ENCODE data around the gene TRAF2.
"Not testable (repeated sequence)": the region's sequence is repeated elsewhere in the genome, so short reads cannot be mapped to it uniquely, and the experiment has no call there.

Gene TRAF2, protein sequence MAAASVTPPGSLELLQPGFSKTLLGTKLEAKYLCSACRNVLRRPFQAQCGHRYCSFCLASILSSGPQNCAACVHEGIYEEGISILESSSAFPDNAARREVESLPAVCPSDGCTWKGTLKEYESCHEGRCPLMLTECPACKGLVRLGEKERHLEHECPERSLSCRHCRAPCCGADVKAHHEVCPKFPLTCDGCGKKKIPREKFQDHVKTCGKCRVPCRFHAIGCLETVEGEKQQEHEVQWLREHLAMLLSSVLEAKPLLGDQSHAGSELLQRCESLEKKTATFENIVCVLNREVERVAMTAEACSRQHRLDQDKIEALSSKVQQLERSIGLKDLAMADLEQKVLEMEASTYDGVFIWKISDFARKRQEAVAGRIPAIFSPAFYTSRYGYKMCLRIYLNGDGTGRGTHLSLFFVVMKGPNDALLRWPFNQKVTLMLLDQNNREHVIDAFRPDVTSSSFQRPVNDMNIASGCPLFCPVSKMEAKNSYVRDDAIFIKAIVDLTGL

DNA sequence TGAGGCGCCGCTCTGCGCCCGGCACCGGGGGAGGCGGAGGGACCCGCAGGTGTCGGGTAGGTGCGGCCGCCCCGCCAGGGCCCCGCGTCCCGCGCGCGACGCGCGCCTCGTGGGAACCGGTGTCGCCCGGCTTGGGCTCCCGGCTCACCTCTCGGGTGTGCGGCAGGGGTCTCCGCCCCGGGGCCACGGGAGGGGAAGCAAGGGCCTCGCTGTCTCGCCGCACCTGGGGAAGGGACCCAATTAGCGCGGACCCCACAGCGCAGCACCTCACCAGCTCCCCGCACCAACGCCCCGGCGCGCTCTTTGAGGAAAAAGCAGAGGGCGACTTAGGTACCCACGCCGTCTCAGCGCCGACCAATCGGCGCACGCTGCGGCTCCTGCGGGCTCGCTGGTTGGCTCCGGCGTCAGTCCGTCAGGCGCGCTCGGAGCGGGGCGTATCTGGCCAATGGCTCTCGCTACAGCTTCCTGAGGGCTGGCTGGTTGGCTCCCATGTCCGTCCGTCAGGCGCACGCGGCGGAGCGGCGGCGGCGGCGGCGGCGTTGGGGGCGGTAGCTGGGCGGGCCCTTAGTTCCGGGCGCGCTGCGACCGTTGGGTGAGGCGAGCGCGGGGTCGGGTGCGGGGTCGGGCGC, at the start of gene TRAF2:
Gene TRAF2, plus strand, starts transcription at position 567 of the 629 bp plus-strand sequence. CDS start 12,225 bp downstream, outside the sequence.
- Mint-ChIP-seq H3K27ac (peak within 1 kb of the TSS; percentile 38 to 92 (median 85)), H3K9me3 (no peaks in the 10 kb centered on the region), H3K27me3 (ENCODE audit: low read depth) (no peaks in the 10 kb centered on the region), H3K36me3 (ENCODE audit: low read depth) (no peaks in the 10 kb centered on the region), H3K4me3 (peak within 1 kb of the TSS; percentile 82 to 89 (median 87)), H3K4me1 (peaks cover 8% of the 10 kb centered on the region)
- TF ChIP-seq, protein P1, sequence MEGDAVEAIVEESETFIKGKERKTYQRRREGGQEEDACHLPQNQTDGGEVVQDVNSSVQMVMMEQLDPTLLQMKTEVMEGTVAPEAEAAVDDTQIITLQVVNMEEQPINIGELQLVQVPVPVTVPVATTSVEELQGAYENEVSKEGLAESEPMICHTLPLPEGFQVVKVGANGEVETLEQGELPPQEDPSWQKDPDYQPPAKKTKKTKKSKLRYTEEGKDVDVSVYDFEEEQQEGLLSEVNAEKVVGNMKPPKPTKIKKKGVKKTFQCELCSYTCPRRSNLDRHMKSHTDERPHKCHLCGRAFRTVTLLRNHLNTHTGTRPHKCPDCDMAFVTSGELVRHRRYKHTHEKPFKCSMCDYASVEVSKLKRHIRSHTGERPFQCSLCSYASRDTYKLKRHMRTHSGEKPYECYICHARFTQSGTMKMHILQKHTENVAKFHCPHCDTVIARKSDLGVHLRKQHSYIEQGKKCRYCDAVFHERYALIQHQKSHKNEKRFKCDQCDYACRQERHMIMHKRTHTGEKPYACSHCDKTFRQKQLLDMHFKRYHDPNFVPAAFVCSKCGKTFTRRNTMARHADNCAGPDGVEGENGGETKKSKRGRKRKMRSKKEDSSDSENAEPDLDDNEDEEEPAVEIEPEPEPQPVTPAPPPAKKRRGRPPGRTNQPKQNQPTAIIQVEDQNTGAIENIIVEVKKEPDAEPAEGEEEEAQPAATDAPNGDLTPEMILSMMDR (IDR thresholded peaks at IDR 0.05; ENCODE audit: unreplicated experiment in 3 of 3) = no peak

DNA sequence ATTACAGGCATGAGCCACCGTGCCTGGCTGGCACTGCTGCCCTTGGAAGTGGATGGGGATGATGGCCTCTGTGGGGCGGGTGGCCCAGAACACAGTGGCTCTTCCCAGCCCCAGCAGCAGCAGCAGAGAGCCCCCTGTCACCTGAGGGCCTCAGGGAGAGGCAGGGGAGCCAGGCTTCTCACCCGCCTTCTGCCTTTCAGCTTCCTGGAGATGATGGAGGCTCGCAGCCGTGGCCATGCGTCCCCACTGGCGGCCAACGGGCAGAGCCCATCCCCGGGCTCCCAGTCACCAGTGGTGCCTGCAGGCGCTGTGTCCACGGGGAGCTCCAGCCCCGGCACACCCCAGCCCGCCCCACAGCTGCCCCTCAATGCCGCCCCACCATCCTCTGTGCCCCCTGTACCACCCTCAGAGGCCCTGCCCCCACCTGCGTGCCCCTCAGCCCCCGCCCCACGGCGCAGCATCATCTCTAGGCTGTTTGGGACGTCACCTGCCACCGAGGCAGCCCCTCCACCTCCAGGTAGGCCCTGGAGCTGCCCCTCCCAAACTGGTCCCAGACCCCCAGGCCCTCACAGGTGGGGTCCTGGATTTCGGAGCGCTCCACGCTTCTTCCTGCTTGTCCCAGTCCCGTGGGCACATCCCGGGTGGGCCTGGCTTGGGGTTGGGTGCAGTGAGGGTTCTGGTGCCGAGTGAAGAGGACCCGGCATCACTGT, 49.0 kb upstream of the TRAF2 start:
- Mint-ChIP-seq H3K4me3 (no peak overlapping the region), H3K27ac (no peak overlapping the region), H3K36me3 (ENCODE audit: low read depth) (peaks cover 9% of the 10 kb centered on the region), H3K27me3 (ENCODE audit: low read depth) (no peaks in the 10 kb centered on the region), H3K4me1 (peaks cover 28% of the 10 kb centered on the region), H3K9me3 (no peaks in the 10 kb centered on the region)
- TF ChIP-seq, protein P1 (IDR thresholded peaks at IDR 0.05; ENCODE audit: unreplicated experiment in 3 of 3) = no peak

DNA sequence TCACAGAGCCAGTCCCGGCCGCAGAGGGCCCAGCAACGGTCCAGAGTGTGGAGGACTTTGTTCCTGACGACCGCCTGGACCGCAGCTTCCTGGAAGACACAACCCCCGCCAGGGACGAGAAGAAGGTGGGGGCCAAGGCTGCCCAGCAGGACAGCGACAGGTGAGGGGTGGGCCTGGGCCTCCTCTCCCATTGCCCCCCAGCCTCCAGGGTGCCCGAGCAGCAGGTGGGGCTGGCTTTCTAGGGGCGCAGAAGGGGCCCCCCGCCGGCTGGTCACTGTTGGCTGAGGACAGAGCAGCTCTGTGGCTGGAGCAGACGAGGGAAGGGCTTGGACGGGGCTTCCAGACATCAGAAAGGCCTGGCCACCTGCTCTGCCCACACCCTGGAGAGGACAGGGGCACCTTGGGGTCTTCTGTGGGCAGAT, 48.4 kb upstream of the TRAF2 start:
- H3K27me3 Mint-ChIP-seq (ENCODE audit: low read depth); H3K4me3 Mint-ChIP-seq; H3K27ac Mint-ChIP-seq; H3K9me3 Mint-ChIP-seq; H3K36me3 Mint-ChIP-seq (ENCODE audit: low read depth): not testable (repeated sequence)
- peaks cover 29% of the 10 kb centered on the region for H3K4me1 Mint-ChIP-seq

DNA sequence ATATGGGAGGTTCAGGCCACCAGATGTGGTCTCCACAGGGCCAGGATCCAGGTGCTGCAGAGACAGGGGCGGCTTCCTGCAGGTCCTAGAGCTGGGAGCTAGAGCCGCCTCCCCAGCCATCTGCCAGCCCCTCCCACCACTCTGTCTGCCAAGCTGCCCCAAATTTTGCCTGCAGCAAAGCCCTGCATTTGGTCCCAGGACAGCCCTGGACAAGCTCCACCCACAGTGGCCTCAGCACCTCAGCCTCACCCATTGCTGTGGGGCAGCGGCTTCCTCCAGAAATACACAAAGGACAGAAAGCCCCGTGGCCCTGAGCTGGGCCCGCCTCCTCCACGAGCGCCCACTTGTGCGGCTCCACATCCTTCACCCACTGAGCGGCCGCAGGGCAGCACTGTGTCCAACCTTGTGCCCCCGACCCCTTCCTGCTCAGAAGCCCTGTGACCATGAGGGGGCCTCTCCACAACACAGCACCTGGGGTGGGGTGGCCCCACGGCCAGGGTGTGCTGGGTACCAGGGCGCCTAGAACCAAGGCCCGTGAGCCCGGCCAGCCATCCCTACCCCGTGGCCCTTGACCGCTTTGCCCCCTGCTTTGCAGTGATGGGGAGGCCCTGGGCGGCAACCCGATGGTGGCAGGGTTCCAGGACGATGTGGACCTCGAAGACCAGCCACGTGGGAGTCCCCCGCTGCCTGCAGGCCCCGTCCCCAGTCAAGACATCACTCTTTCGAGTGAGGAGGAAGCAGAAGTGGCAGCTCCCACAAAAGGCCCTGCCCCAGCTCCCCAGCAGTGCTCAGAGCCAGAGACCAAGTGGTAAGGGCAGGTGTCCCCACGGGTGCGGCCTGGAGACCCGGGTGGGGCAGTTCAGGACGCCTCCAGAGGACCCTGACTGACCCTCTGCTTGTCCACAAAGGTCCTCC, 47.7 kb upstream of the TRAF2 start:
- TF ChIP-seq, protein P1 (IDR thresholded peaks at IDR 0.05; ENCODE audit: unreplicated experiment in 3 of 3) = no peak
- Mint-ChIP-seq H3K36me3 (ENCODE audit: low read depth) (peaks cover 6% of the 10 kb centered on the region), H3K27me3 (ENCODE audit: low read depth) (no peaks in the 10 kb centered on the region), H3K9me3 (no peaks in the 10 kb centered on the region), H3K27ac (no peak overlapping the region), H3K4me3 (no peak overlapping the region), H3K4me1 (peaks cover 29% of the 10 kb centered on the region)

DNA sequence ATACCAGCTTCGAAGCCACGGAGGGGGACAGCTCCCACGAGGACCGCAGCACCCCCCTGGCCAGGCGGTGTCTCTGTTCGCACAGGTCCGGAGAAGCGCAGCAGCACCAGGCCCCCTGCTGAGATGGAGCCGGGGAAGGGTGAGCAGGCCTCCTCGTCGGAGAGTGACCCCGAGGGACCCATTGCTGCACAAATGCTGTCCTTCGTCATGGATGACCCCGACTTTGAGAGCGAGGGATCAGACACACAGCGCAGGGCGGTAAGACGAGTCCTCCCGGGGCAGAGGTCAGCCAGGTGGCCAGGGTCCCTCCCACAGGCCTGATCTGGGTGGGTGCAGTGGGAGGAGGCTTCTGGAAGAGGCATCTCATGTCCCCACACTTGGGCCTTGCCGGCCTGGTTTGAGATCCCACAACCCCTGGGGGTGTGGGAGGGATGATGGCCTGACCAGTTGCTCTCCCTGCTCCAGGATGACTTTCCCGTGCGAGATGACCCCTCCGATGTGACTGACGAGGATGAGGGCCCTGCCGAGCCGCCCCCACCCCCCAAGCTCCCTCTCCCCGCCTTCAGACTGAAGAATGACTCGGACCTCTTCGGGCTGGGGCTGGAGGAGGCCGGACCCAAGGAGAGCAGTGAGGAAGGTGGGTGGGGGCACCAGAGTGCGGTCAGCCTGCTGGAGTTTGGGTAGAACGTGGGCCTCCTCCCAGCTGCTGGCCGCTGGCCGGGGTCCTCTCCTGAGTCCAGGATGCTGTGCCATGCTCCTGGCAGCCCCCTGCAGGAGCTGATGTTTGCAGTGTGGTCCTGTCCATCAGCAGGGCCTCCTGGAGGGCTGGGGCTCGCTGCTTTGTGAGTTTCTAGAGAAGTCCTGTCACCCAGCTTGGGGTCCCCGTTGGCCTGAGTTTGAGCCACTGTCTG, 46.8 kb upstream of the TRAF2 start:
- peak overlapping the region; percentile 62 to 66 (median 65) for H3K27ac Mint-ChIP-seq
- TF ChIP-seq, protein P1 (IDR thresholded peaks at IDR 0.05; ENCODE audit: unreplicated experiment in 3 of 3) = no peak
- H3K4me1 Mint-ChIP-seq = peaks cover 25% of the 10 kb centered on the region
- H3K9me3 Mint-ChIP-seq = no peaks in the 10 kb centered on the region
- no peaks in the 10 kb centered on the region for H3K27me3 Mint-ChIP-seq (ENCODE audit: low read depth)
- peak overlapping the region; percentile 7 to 62 (median 56) for H3K4me3 Mint-ChIP-seq
- H3K36me3 Mint-ChIP-seq (ENCODE audit: low read depth) = no peaks in the 10 kb centered on the region
